ENCODE measurements around the gene STARD3.

Gene STARD3

DNA sequence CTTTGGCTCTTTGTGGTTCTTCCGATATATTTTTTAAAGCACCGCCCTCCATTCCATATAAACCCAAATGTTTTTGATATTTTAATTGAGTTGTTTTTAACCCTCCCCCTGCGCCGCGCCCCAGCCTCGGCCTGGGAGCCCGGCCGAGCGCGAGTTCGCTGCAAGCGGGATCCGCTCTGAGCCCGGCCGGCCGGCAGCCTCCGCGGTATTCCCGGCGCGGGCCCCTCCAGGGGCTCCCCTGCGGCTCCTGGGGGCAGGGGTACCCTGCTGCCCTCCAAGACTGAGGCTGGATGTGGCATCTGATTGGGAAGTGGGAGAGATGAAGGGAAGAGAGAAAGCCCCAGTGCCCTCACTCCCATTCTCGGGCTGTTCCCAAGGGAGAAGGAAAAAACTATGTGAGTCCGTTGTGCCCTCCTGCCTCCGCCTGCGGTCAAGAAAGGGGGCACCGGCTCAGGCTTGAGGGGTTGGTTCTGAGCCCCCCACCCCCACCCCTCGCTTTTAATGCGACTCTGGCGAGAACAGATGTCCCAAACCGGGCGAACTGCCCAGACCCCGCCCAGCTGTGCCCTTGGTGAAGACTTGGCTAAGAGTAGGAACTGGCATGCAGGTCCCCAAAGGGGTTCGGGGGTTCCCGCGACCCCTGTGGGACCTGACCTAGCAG lies 37.8 kb upstream of the STARD3 start:
- Histone ChIP-seq H3K9me3 (no peaks in the 10 kb centered on the region), H3K36me3 (no peaks in the 10 kb centered on the region), H3K4me3 (ENCODE audit: low read depth in 1 of 2, low read length in 1 of 2) (no peak overlapping the region), H3K27ac (no peak overlapping the region), H3K4me1 (ENCODE audit: control insufficient read depth in 1 of 2, insufficient read depth in 1 of 2, low read depth in 1 of 2, low read length in 1 of 2) (peaks cover 0 to 4% of the 10 kb centered on the region in 2 experiments), H3K27me3 (peaks cover 100% of the 10 kb centered on the region)
- no peak for TF ChIP-seq CTCF (IDR thresholded peaks at IDR 0.05)

- no peaks in the 10 kb centered on the region for H3K36me3 ChIP-seq
- H3K27ac ChIP-seq = no peak overlapping the region
- peaks cover 100% of the 10 kb centered on the region for H3K27me3 ChIP-seq
- TF ChIP-seq CTCF (IDR thresholded peaks at IDR 0.05) = no peak
- no peaks in the 10 kb centered on the region for H3K9me3 ChIP-seq
- no peak overlapping the region for H3K4me3 ChIP-seq (ENCODE audit: low read depth in 1 of 2, low read length in 1 of 2)
- peaks cover 0 to 4% of the 10 kb centered on the region in 2 experiments for H3K4me1 ChIP-seq (ENCODE audit: control insufficient read depth in 1 of 2, insufficient read depth in 1 of 2, low read depth in 1 of 2, low read length in 1 of 2)
These were observed 37.2 kb upstream of the STARD3 start for GRCh38 chr17:39599665-39600231.

DNA sequence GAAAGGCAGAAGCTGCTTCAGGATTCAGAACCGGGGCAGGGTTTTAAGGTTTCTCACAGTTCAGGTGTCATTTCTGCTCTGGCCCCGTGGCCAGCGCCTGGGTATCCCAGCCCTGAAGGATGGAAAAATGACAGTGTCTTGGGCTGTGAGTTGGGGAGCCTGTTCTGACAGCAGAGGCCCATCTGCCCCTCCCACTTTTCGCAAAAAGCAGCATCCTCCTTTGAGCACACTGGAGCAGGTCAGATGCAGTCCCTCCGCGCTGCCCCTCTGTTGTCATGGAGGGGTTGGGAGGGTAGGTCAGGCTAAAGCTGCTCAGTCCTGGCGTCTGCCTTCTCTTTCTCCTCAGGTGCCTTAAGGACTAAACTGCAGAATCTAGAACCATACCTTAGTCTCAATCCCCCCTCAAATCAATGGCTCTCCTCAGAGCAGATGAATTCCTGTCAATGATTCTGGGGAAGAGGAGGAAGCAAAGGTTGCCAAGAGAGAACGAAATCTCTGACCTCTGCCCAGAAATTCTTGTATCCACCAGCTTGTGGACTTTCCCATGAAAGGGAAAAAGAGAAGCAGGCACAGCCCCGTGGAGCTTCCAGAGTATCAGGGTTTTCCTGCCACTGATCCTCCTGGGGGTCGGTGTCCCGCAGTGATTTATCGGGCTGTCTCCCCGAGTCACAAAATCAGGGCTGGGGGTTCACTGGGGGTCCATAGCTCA lies 36.5 kb upstream of the STARD3 start:
- Histone ChIP-seq H3K36me3 (no peaks in the 10 kb centered on the region), H3K4me1 (ENCODE audit: control insufficient read depth in 1 of 2, insufficient read depth in 1 of 2, low read depth in 1 of 2, low read length in 1 of 2) (peaks cover 0 to 4% of the 10 kb centered on the region in 2 experiments), H3K27ac (no peak overlapping the region), H3K4me3 (ENCODE audit: low read depth in 1 of 2, low read length in 1 of 2) (no peak overlapping the region), H3K9me3 (no peaks in the 10 kb centered on the region), H3K27me3 (peaks cover 100% of the 10 kb centered on the region)
- no peak for TF ChIP-seq CTCF (IDR thresholded peaks at IDR 0.05)

- H3K4me3 ChIP-seq (ENCODE audit: low read depth in 1 of 2, low read length in 1 of 2) = no peak overlapping the region
- H3K9me3 ChIP-seq = no peaks in the 10 kb centered on the region
- H3K27me3 ChIP-seq = peaks cover 100% of the 10 kb centered on the region
- peaks cover 0 to 4% of the 10 kb centered on the region in 2 experiments for H3K4me1 ChIP-seq (ENCODE audit: control insufficient read depth in 1 of 2, insufficient read depth in 1 of 2, low read depth in 1 of 2, low read length in 1 of 2)
- H3K36me3 ChIP-seq = no peaks in the 10 kb centered on the region
- H3K27ac ChIP-seq = no peak overlapping the region
- no peak for TF ChIP-seq CTCF (IDR thresholded peaks at IDR 0.05)
These were observed 35.8 kb upstream of the STARD3 start for GRCh38 chr17:39600997-39601597.

DNA sequence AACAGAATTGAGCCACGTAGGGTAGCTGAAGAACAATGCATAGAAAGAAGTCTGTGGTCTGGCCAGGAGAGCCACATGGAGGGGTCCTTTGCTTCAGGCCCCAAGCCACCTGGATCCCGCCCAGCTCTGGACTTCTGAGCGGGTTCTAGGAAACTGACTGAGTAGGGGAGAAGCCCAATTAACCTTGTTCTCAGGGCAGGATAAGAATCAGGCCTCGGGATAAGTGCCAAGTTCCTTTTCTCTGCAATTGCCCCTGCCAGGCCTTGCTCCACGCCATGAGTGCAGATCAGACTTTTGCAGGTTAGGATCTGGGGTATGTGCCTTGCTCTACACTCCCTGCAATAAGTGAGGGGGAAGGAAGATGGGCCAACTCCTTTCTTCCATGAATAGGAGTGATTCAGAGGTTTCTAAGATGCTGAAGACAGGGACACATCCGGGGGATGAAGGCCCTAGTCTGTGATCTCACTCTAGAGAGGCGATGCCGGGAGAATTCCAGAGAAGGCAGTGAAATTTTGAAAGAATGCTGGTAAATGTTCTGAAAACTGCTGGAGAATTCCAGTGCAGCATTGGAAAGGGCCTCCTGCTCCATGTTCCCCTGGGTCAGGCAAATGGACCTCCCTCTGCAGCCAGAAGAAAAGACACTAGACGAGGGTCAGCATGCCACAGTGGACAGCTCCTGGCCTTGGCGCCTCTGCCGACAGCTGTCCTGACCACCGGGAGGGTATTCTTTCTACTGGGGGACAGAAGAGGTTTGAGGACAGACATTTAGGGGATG lies 35.0 kb upstream of the STARD3 start:
- H3K4me3 ChIP-seq (ENCODE audit: low read depth in 1 of 2, low read length in 1 of 2) = no peak overlapping the region
- no peaks in the 10 kb centered on the region for H3K9me3 ChIP-seq
- H3K27ac ChIP-seq = no peak overlapping the region
- no peaks in the 10 kb centered on the region for H3K36me3 ChIP-seq
- H3K4me1 ChIP-seq (ENCODE audit: control insufficient read depth in 1 of 2, insufficient read depth in 1 of 2, low read depth in 1 of 2, low read length in 1 of 2) = peaks cover 0 to 4% of the 10 kb centered on the region in 2 experiments
- no peak for TF ChIP-seq CTCF (IDR thresholded peaks at IDR 0.05)
- H3K27me3 ChIP-seq = peaks cover 100% of the 10 kb centered on the region
